ENCODE data around the gene RAB7A.
A peak's percentile ranks its signal among the peaks of the same experiment; 100 is the strongest.
"Not testable (repeated sequence)": the region's sequence is repeated elsewhere in the genome, so short reads cannot be mapped to it uniquely, and the experiment has no call there.

RAB7A gene

GRCh38 chr3:128760042-128760441, 34.1 kb downstream of the RAB7A start:
- no peak for DNase-seq (ENCODE audit: low read depth)

DNA sequence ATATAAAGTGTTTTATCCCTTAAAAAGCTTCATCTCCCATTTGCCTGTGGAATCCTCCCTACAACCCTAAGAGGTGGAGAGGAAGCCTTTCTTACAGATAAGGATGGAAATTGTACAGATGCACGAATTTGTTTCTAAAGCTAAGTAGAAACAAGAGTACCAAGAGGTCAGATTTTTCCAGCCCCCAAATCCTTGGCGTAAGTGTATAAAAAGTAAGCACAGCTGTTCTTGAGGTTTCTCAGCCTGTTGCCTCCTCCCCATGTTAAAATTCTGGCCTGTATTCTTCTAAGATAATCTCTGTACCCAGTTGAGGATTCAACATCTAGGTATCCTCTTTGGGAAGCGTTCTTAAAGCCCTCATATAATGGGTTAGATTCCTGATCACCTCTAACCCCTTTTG, 34.9 kb downstream of the RAB7A start:
- no peak for DNase-seq (ENCODE audit: low read depth)

DNA sequence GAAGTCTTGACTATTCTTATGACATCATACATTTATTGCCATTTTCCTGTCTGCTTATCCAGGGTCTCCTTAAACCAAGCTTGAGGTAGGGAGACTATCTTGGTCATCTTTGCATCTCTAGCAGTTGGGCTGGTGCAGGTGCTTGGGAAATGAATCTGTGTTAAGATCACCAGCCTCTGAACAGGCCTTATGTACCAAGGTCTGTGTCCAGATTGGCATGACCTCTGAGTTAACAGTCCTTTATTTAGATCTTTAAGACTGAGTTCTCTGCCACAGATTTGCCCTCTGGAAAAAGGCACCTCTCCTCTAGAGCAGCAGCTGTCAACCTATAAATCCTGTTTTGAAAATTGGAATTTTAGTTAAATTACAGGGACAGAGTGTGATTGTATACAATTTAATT, 35.4 kb downstream of the RAB7A start:
- DNase-seq (ENCODE audit: low read depth) = no peak

GRCh38 chr3:128763967-128764366, 38.0 kb downstream of the RAB7A start:
- DNase-seq (ENCODE audit: low read depth) = no peak

DNA sequence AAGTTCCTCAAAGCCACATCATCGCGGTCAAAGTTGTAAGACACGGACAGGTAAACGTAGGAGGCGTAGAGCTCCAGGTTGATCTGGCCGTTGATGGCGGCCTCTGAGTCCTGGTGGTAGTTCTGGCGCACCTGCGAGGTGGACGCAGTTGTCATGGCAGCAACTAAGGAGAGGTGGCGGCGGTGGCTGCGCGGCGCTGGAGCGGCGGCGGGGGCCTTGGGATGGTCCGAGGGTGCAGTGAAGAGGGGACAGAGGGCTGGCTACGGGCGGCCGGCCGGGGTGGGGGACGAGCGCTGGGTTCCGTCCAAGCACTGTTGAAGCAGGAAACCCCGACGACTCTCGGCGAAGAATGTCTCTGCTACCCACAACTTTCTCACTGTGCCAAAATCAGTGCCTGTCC, 38.9 kb downstream of the RAB7A start:
- DNase-seq (ENCODE audit: low read depth) = no peak

- no peak for DNase-seq (ENCODE audit: low read depth)
Observed at GRCh38 chr3:128767094-128767750, 41.2 kb downstream of the RAB7A start.

- DNase-seq (ENCODE audit: low read depth) = no peak
Observed at GRCh38 chr3:128768471-128768870, 42.5 kb downstream of the RAB7A start.

DNA sequence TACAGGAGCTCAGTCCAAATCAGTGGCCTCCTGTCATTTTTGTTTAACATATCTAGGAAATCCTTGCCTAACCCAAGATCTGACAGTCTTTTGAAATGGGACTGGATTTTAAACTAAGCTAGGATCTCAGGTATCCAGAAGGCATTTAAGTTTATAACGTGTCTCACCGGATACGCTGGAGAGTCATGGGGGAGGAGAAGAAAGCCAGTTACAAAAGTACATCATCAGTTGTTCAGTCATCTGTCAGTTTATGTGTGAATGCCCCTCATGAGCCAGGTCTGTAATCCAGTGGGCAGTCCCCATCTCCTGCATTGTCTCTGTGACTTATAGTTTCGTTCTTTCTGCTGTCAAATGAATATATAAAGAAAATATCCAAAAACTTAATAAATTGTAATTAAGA, 44.4 kb downstream of the RAB7A start:
- no peak for DNase-seq (ENCODE audit: low read depth)

- not testable (repeated sequence) for DNase-seq (ENCODE audit: low read depth)
Observed at GRCh38 chr3:128773189-128773588, 47.2 kb downstream of the RAB7A start.

DNA sequence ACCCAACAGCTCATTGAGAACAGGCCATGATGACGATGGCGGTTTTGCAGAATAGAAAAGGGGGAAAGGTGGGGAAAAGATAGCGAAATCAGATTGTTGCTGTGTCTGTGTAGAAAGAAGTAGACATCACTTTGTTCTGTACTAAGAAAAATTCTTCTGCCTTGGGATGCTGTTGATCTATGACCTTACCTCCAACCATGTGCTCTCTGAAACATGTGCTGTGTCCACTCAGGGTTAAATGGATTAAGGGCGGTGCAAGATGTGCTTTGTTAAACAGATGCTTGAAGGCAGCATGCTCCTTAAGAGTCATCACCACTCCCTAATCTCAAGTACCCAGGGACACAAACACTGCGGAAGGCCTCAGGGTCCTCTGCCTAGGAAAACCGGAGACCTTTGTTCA, 47.6 kb downstream of the RAB7A start:
- DNase-seq (ENCODE audit: low read depth) = not testable (repeated sequence)

DNA sequence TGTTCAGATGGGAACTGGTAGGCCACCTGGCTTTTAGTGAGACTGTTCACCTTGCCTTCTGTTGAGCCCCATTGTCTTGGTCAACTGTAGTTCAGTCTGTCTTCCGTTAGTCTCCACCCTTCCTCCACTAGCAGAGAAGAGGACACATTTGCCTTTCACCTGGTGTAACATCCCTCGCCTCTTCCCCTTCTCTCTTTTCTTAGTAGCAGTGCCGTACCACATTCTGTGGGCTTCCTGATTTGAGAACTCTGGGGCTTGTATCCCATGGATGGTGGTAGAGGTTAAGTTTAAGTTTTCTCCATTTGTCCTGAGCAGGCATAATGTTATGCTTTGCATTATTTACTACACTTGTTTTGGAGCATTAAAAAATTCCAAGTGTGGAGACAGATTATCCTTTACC, 49.3 kb downstream of the RAB7A start:
- no peak for DNase-seq (ENCODE audit: low read depth)

- no peak for DNase-seq (ENCODE audit: low read depth)
Observed at GRCh38 chr3:128775906-128776542, 50.0 kb downstream of the RAB7A start.

GRCh38 chr3:128780101-128780837, 54.3 kb downstream of the RAB7A start:
- DNase-seq (ENCODE audit: low read depth) = no peak

GRCh38 chr3:128781164-128781563, 55.2 kb downstream of the RAB7A start:
- DNase-seq (ENCODE audit: low read depth) = no peak

DNA sequence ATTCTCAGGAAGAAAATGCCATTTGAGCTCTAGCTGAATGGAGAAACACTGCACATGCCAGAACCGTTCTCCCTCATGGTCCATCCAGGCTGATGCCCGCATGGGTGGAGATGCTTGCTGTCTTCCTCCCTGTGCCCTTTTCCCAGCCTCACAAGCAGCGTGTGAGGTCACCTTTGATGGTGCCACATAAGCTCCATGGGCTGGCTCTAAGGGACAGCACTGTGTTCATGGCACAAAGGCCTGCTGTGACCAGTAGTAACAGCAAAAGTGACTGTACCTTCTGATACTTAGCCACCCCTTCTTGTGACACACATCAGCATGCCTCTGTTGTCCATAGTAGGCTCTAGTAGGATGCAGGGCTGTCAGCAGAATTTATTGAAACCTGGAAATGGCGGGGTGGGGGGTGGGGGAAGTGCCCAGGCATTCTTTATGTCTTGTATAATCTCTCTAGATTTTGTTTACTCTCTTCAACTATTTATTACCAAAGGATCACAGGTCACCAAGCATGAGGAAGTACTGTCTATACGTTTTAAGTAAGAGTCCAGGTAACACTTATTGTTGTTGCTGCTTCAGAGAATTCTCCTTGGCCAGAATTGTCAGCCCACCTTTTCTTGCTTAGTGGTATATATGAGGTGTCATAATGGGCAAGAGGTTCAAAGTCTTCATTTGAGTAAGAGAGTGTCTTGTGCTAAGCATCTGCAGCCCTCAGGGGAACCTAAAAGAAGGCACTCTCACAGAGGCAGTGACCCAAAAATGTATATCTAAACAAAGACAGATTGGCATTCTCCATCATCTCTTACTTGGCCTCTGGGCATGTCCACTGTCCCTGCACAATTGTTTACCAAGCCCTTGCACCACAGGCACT, 56.5 kb downstream of the RAB7A start:
- no peak for DNase-seq (ENCODE audit: low read depth)

- no peak for DNase-seq (ENCODE audit: low read depth)
Observed at GRCh38 chr3:128783774-128784173, 57.8 kb downstream of the RAB7A start.

DNA sequence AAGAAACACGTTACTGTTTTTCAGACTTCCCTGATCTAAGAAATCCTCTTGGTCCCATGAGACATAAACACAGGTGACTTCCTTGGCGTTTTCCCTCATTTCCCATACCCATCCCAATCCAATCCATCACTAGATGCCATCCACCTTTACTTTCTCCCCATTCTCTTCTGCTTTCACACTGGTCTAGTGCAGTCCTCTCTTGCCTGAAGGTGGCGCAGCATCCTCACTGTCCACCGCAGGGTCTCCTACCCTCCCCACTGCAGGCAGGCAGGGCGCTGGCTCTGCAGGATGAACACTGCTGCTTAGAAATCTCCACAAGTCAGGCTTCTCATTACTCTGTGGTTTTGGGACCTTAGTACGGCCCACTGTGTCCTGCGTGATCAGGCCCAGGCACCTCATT, 58.2 kb downstream of the RAB7A start:
- DNase-seq (ENCODE audit: low read depth) = no peak

GRCh38 chr3:128784843-128785242, 58.9 kb downstream of the RAB7A start:
- DNase-seq (ENCODE audit: low read depth) = no peak

DNA sequence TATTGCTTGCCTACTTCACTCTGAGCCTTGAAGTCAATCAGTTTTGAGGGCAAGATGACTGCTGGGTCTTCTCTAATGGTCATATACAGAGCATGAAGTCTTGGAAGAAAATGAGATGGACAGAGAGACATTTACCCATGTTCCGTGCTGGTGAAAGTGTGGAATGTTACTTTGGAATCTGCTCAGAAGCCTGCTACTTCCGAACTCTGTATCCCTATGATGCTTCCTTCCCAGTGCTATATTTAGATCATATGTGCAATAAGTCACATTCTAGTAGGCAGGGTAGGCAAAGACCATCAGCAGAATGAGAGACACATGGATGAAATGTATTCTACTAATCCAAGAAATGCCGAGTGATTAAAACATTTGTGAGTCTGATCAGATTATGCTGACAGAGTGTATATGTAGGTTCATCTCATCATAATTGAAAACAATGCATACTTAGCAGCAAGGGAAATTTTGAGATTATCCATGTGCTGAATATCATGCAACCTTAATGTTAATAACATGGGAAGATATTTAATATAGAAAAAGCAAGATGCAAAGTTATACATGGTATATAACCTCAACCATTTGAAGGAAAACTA, 60.5 kb downstream of the RAB7A start:
- no peak for DNase-seq (ENCODE audit: low read depth)

DNA sequence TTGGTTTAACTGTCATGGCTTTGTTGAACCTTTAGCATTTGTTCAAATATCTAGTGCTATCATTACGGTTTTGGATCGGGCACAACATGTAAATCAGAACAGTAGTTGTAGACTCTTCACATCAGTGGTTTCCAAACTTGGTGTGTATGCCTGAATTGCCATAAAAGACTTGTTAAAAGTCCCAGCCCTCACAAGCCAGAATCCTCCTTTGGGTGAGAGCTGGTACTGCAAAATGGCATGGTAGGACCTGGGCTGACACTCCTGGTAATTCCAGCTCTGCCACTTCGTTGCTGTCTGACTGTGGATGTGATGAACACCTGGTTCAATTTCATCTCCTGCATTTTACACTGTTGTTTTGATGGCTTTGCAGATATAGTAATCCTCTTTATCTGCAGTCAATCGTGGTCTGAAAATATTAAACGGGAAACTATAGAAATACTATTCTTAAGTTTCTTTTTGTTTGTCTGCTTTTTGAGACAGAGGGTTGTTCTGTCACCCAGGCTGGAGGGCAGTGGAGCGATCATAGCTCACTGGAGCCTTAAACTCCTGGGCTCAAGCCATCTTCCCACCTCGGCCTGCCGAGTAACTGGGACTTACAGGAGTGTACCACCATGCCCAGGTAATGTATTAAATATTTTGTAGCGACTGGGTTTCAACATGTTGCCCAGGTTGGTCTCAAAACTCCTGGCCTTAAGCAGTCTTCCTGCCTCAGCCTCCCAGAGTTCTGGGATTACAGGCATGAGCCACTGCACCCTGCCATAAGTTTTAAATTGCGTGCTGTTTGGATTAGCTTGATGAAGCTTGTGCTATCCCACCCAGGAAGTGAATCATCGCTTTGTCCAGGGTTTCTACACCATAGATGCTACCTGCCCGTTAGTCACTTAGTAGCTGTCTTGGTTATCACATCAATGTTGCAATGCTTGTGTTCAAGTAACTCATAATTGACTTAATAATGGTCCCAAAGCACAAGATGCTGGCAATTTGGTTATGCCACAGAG, 61.6 kb downstream of the RAB7A start:
- peak; percentile 59 for DNase-seq (ENCODE audit: low read depth)
